ENCODE measurements around the gene CAMK1D. TPM values are rescaled to one million over a fixed set of nuclear protein-coding genes. Genes with fewer than 3 reads are reported as not detected.

CAMK1D gene
- total RNA-seq, 1 experiment from 2014 or later, result 6.3 TPM

- Histone ChIP-seq H4K20me1 (ENCODE audit: control insufficient read depth, insufficient read depth, insufficient read length) (no peaks in the 10 kb centered on the region), H3K9me3 (ENCODE audit: control insufficient read depth, low read depth, low read length) (no peaks in the 10 kb centered on the region), H3K23ac (ENCODE audit: insufficient read length, low read depth, low read length) (no peak overlapping the region), H3T11ph (ENCODE audit: low read length) (no peak overlapping the region), H2BK15ac (ENCODE audit: low read depth, low read length) (no peak overlapping the region), H3K27me3 (ENCODE audit: insufficient read depth, low read length) (no peaks in the 10 kb centered on the region), H2AK5ac (ENCODE audit: insufficient read length, low read length) (no peak overlapping the region), H2BK5ac (ENCODE audit: insufficient read length, low read length) (no peak overlapping the region), H4K5ac (ENCODE audit: insufficient read length, low read depth, low read length) (no peak overlapping the region), H2BK20ac (ENCODE audit: low read depth, low read length, poor library complexity, severe bottlenecking) (no peak overlapping the region), H3K56ac (ENCODE audit: insufficient read length, low read depth, low read length) (no peak overlapping the region), H3K79me1 (ENCODE audit: insufficient read depth, low read depth, low read length, poor library complexity, severe bottlenecking) (no peaks in the 10 kb centered on the region), H4K8ac (replicated peaks; ENCODE audit: insufficient read length, low read depth, low read length) (no peak overlapping the region), H3K4me2 (ENCODE audit: insufficient read depth, insufficient read length, low read length) (no peak overlapping the region), H3K9ac (ENCODE audit: extremely low read depth, insufficient read length, low read length) (no peak overlapping the region), H4K91ac (ENCODE audit: insufficient read length, low read depth, low read length) (no peak overlapping the region), H3K79me2 (ENCODE audit: insufficient read depth, low read length) (0 out of 2 replicates have a peak, but pooled peaks cover 1% of the 10 kb centered on the region), H3K18ac (ENCODE audit: insufficient read length, low read depth, low read length) (no peak overlapping the region), H3K14ac (ENCODE audit: insufficient read depth, low read length) (no peak overlapping the region), H3K4me1 (ENCODE audit: insufficient read depth, low read length) (0 out of 2 replicates have a peak, but pooled peaks cover 4% of the 10 kb centered on the region), H3K4ac (ENCODE audit: low read depth, low read length) (no peak overlapping the region), H2BK12ac (ENCODE audit: insufficient read length, low read depth, low read length) (no peak overlapping the region), H3K27ac (ENCODE audit: insufficient read length, low read depth, low read length) (no peak overlapping the region), H2AFZ (ENCODE audit: low read length) (no peak overlapping the region), H3K23me2 (ENCODE audit: insufficient read length, low read depth, low read length, poor library complexity, severe bottlenecking) (no peaks in the 10 kb centered on the region), H2BK120ac (ENCODE audit: low read depth, low read length, poor library complexity, severe bottlenecking) (no peak overlapping the region)
- no CpG with 5 or more reads among the region's 2 CpGs for WGBS (ENCODE audit: extremely low coverage, insufficient read length, low lambda C conversion rate)
- peak overlapping the region in 2 of 3 experiments; percentile 6 to 93; a peak in 2 of 7 replicates for H3K27ac Mint-ChIP-seq
- H3K4me3 Mint-ChIP-seq, result no peak overlapping the region; a peak in 1 of 5 replicates
- no peaks in the 10 kb centered on the region for H3K27me3 Mint-ChIP-seq (ENCODE audit: low read depth)
- H3K9me3 Mint-ChIP-seq, result no peaks in the 10 kb centered on the region
- H3K4me1 Mint-ChIP-seq, result peaks cover 12 to 13% of the 10 kb centered on the region in 2 experiments
- no peaks in the 10 kb centered on the region for H3K36me3 Mint-ChIP-seq (ENCODE audit: insufficient read depth in 1 of 3, low read depth in 3 of 3)
- no peak for TF ChIP-seq CTCF (conservative IDR thresholded peaks at IDR 0.05)
- no peak for DNase-seq
Measured at GRCh38 chr10:12401466-12401865, 52.1 kb downstream of the CAMK1D start.

Measured in H9 (cell line).